Neural crest cell (in vitro differentiated cells): Measurements from ENCODE around the gene OXCT1. TPM values are rescaled to one million over a fixed set of nuclear protein-coding genes. Genes with fewer than 3 reads are reported as not detected.

Source experiments
- DNase-seq: peaks from one replicate; pipeline ENCODE4 v3.0.0; 2021; ENCODE audit warnings: low read depth, mixed read lengths, low spot score
- H3K27ac Mint-ChIP-seq: one replicate; pipeline ENCODE4 v1.8.0; 2021; ENCODE audit warnings: mild to moderate bottlenecking, mixed read lengths; ENCODE audit not compliant: unreplicated experiment
- H3K27me3 Mint-ChIP-seq: 2 replicates; pipeline ENCODE4 v1.8.0; 2021; ENCODE audit warnings: low read depth, mild to moderate bottlenecking, mixed read lengths
- H3K36me3 Mint-ChIP-seq: 2 replicates; pipeline ENCODE4 v1.8.0; 2021; ENCODE audit warnings: low read depth, mild to moderate bottlenecking, mixed read lengths
- H3K4me1 Mint-ChIP-seq: 2 replicates; pipeline ENCODE4 v1.8.0; 2021; ENCODE audit warnings: mixed read lengths
- H3K4me3 Mint-ChIP-seq: one replicate; pipeline ENCODE4 v1.8.0; 2021; ENCODE audit warnings: mild to moderate bottlenecking, mixed read lengths
- H3K9me3 Mint-ChIP-seq: 2 replicates; pipeline ENCODE4 v1.8.0; 2021; ENCODE audit warnings: mixed read lengths
- total RNA-seq: library from RNA; stranded (reverse); gene quantifications from 2 replicates; pipeline ENCODE4 v1.2.1, GENCODE V29; 2021
- TF ChIP-seq, protein P1 (sequence below): fragments of 200-600 bp; sonication (generic); conservative IDR thresholded peaks from 2 replicates; pipeline ENCODE4 v1.5.0; 2021; ENCODE audit warnings: antibody characterized with exemption, mild to moderate bottlenecking

OXCT1 gene
- total RNA-seq, 1 donor from 2014 or later, result 30.2 TPM

DNA sequence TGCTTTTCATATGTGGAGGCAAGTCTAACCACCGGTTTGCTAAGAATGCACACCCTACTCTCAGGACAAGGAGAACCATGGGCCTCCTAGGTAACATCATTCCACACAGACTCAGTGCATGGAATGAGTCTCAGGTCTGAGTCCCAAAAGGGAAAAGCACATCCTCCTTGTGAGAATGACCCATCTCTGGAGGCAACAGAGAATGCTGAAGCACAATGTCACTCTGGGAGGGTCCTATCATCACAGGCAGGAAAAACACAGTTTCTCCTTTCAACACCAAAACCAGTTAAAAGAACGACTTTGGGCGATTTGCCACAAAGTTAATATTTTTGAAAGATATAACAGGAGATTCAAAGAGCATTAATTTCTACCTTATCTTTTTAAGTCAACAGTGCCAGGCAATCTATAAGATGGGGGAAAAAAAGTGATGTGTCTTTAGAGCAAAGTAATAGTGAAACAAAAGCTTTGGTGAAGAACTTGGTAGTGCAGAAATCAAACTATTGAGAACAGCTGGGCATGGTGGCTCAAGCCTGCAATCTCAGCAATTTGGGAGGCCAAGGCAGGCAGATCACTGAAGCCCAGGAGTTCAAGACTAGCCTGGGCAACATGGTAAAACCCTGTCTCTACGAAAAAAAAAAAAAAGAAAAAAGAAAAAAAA, 97.3 kb downstream of the OXCT1 start:
- peaks cover 3% of the 10 kb centered on the region for H3K36me3 Mint-ChIP-seq
- TF ChIP-seq, protein P1, sequence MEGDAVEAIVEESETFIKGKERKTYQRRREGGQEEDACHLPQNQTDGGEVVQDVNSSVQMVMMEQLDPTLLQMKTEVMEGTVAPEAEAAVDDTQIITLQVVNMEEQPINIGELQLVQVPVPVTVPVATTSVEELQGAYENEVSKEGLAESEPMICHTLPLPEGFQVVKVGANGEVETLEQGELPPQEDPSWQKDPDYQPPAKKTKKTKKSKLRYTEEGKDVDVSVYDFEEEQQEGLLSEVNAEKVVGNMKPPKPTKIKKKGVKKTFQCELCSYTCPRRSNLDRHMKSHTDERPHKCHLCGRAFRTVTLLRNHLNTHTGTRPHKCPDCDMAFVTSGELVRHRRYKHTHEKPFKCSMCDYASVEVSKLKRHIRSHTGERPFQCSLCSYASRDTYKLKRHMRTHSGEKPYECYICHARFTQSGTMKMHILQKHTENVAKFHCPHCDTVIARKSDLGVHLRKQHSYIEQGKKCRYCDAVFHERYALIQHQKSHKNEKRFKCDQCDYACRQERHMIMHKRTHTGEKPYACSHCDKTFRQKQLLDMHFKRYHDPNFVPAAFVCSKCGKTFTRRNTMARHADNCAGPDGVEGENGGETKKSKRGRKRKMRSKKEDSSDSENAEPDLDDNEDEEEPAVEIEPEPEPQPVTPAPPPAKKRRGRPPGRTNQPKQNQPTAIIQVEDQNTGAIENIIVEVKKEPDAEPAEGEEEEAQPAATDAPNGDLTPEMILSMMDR, result no peak
- no peak overlapping the region for H3K4me3 Mint-ChIP-seq
- H3K9me3 Mint-ChIP-seq, result no peaks in the 10 kb centered on the region
- DNase-seq, result no peak
- H3K4me1 Mint-ChIP-seq, result no peaks in the 10 kb centered on the region
- H3K27me3 Mint-ChIP-seq, result no peaks in the 10 kb centered on the region
- no peak overlapping the region for H3K27ac Mint-ChIP-seq

DNA sequence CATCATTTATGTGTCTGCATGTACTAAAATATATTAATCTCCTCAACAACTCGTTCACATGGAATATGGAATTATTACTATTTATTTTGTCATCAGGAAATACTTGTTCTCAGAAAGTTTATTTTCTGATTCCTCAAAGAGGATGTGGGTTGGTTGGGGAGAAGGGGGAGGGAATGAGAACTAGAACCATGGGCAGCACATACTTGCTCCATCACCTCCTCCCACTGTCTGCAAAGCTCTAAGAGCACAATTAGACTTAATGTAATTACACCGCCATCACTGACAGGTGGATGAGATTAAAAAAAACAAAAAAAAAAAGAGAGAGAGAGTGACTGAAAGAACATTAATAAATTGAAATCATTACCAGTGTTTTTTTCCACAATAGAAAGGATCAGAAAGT, 98.2 kb downstream of the OXCT1 start:
- TF ChIP-seq, protein P1, result no peak
- Mint-ChIP-seq H3K4me1 (no peaks in the 10 kb centered on the region), H3K4me3 (no peak overlapping the region), H3K27me3 (no peaks in the 10 kb centered on the region), H3K27ac (no peak overlapping the region), H3K9me3 (no peaks in the 10 kb centered on the region), H3K36me3 (peaks cover 3% of the 10 kb centered on the region)
- no peak for DNase-seq

- DNase-seq, result no peak
- Mint-ChIP-seq H3K9me3 (no peaks in the 10 kb centered on the region), H3K27me3 (no peaks in the 10 kb centered on the region), H3K4me3 (no peak overlapping the region), H3K36me3 (peaks cover 3% of the 10 kb centered on the region), H3K4me1 (no peaks in the 10 kb centered on the region), H3K27ac (no peak overlapping the region)
- TF ChIP-seq, protein P1, result no peak
These were observed 99.4 kb downstream of the OXCT1 start for GRCh38 chr5:41770799-41771198.

DNA sequence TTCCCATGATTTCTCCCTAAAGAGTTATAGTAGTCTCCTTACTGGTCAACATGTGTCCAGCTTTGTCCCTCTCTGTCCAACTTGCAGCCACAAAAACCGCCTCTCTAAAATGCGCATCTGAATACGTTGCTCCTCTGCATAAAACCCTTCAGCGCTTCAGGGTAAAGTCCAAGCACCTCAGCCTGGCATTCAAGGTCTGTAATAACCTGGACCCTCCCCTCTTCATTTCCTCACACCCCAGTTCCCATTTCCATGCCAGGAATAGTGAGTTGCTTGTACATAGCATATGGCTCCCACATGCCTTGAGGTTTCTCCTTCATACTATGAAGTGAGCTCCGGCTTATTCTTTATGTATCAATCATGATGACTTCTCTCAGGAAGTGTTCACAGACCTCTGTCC, 101.5 kb downstream of the OXCT1 start:
- Mint-ChIP-seq H3K27ac (no peak overlapping the region), H3K4me1 (peaks cover 4% of the 10 kb centered on the region), H3K36me3 (peaks cover 3% of the 10 kb centered on the region), H3K27me3 (no peaks in the 10 kb centered on the region), H3K9me3 (no peaks in the 10 kb centered on the region), H3K4me3 (no peak overlapping the region)
- DNase-seq, result no peak
- TF ChIP-seq, protein P1, result no peak

DNA sequence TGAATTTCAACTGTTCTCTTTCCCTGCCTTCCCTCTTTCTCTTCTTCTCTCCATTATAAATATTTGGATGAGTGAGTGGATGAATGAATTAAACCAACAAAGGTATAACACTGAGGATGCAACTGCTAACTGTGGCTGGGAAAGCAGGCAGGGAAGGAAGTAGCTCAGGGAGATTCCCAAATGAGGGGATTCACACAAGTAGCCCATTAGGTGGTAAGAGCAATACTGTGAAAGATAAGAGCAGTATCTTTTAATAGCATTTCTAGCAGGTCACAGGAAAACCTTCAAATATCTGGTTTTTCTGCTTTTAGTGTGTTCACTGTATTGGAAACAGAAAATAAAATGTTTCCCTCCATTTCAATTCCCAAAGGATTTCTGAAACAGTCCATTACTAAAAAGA, 105.6 kb downstream of the OXCT1 start:
- peaks cover 3% of the 10 kb centered on the region for H3K36me3 Mint-ChIP-seq
- H3K4me3 Mint-ChIP-seq, result no peak overlapping the region
- H3K27ac Mint-ChIP-seq, result no peak overlapping the region
- TF ChIP-seq, protein P1, result no peak
- no peaks in the 10 kb centered on the region for H3K9me3 Mint-ChIP-seq
- DNase-seq, result no peak
- peaks cover 13% of the 10 kb centered on the region for H3K4me1 Mint-ChIP-seq
- no peaks in the 10 kb centered on the region for H3K27me3 Mint-ChIP-seq
